ENCODE measurements around the gene IPO7.

IPO7 gene

GRCh38 chr11:9495803-9496514 lies 111.5 kb downstream of the IPO7 start:
- DNase-seq (ENCODE audit: low spot score): no peak
